Keratinocyte (primary cell): ENCODE data around the gene ST6GAL1. TPM values are rescaled to one million over a fixed set of nuclear protein-coding genes. Genes with fewer than 3 reads are reported as not detected.

Source experiments
- DNase-seq: peaks from one replicate; pipeline ENCODE4 v3.0.0-alpha.2; 2011; ENCODE audit warnings: low read depth, missing footprints, low spot score
- FAIRE-seq: peaks from 2 replicates; lab custom pipeline; 2011; peaks lifted over from hg19 to GRCh38; lab: Jason Lieb, UNC
- H2AFZ ChIP-seq: 2 replicates; pipeline ENCODE4 v1.6.0; 2012; ENCODE audit warnings: low read length, control low read depth, inconsistent platforms; ENCODE audit not compliant: control insufficient read depth
- H3K27ac ChIP-seq: 2 replicates; pipeline ENCODE4 v1.5.1; 2011; ENCODE audit warnings: low read length; ENCODE audit not compliant: control insufficient read depth, insufficient read depth
- H3K27me3 ChIP-seq: 3 replicates; pipeline ENCODE4 v1.6.0; 2011; ENCODE audit warnings: low read length; ENCODE audit not compliant: control insufficient read depth, insufficient read depth; ENCODE audit errors: extremely low read depth
- H3K36me3 ChIP-seq, 2 experiments: 2 replicates in 1 of 2; 3 replicates in 1 of 2; pipeline ENCODE4 v1.5.1; 2011; ENCODE audit warnings: low read length in 2 of 2, mild to moderate bottlenecking in 1 of 2; ENCODE audit not compliant: control insufficient read depth in 2 of 2, insufficient read depth in 2 of 2; ENCODE audit errors: extremely low read depth in 1 of 2
- H3K4me1 ChIP-seq: 3 replicates; pipeline ENCODE4 v1.5.1; 2011; ENCODE audit warnings: low read length; ENCODE audit not compliant: control insufficient read depth, insufficient read depth; ENCODE audit errors: extremely low read depth
- H3K4me2 ChIP-seq: 3 replicates; pipeline ENCODE4 v1.6.0; 2011; ENCODE audit warnings: low read depth, low read length; ENCODE audit not compliant: control insufficient read depth, insufficient read depth; ENCODE audit errors: extremely low read depth
- H3K4me3 ChIP-seq, 3 experiments: fragments of 200-600 bp in 1 of 3; sonication (generic) in 1 of 3; 2 replicates in 2 of 3; 3 replicates in 1 of 3; pipeline ENCODE4 v1.5.1; 2011 to 2016; ENCODE audit warnings: low read length in 3 of 3, mild to moderate bottlenecking in 3 of 3, control low read depth in 2 of 3, inconsistent platforms in 1 of 3, low read depth in 1 of 3, mixed read lengths in 1 of 3, mixed run types in 1 of 3, moderate library complexity in 1 of 3; ENCODE audit not compliant: control insufficient read depth in 2 of 3, insufficient read depth in 2 of 3; ENCODE audit errors: extremely low read depth in 1 of 3
- H3K79me2 ChIP-seq: 2 replicates; pipeline ENCODE4 v1.6.0; 2012; ENCODE audit warnings: low read length; ENCODE audit not compliant: control insufficient read depth, insufficient read depth
- H3K9ac ChIP-seq: 3 replicates; pipeline ENCODE4 v1.6.0; 2011; ENCODE audit warnings: low read length; ENCODE audit not compliant: control insufficient read depth, insufficient read depth; ENCODE audit errors: extremely low read depth
- H3K9me1 ChIP-seq: 3 replicates; pipeline ENCODE4 v1.6.0; 2011; ENCODE audit warnings: low read length; ENCODE audit not compliant: control insufficient read depth, insufficient read depth; ENCODE audit errors: extremely low read depth
- H3K9me3 ChIP-seq: 2 replicates; pipeline ENCODE4 v1.5.1; 2012; ENCODE audit warnings: low read depth, low read length; ENCODE audit not compliant: control insufficient read depth
- H4K20me1 ChIP-seq: 3 replicates; pipeline ENCODE4 v1.6.0; 2011; ENCODE audit warnings: low read length; ENCODE audit not compliant: control insufficient read depth, insufficient read depth; ENCODE audit errors: extremely low read depth
- EZH2 ChIP-seq: IDR thresholded peaks from one replicate; pipeline ENCODE4 v1.6.1; 2012; ENCODE audit warnings: inconsistent platforms, mild to moderate bottlenecking, low read length, moderate library complexity
- dilution Hi-C: fragments of 300-500 bp; cut with MboI; formaldehyde crosslinking; loops from one replicate; pipeline ENCODE4 v1.7.0; 2020; ENCODE audit warnings: low sequenced_read_pairs; ENCODE audit not compliant: extremely low pct_ligation_motif_present
- polyA plus RNA-seq, 5 experiments: library from polyadenylated mRNA; depleted of rRNA in 3 of 5; stranded (reverse) in 3 of 5; stranded (forward) in 1 of 5; unstranded in 1 of 5; fragments of >200 nt; gene quantifications; 1 replicate in 1 of 5; 2 replicates in 3 of 5; 3 replicates in 1 of 5; pipeline versions ENCODE4 v1.2.1 to v1.2.3, GENCODE V29; 2011 to 2012; ENCODE audit warnings: missing spikeins in 2 of 5, low read depth in 1 of 5, low replicate concordance in 1 of 5
- TF ChIP-seq, protein P1 (sequence below), 3 experiments: IDR thresholded peaks in 1 of 3; conservative IDR thresholded peaks in 1 of 3; optimal IDR thresholded peaks in 1 of 3; 2 replicates in 2 of 3; 3 replicates in 1 of 3; pipeline versions ENCODE3 to v1.5.1; 2011; ENCODE audit warnings: low read length in 3 of 3, mild to moderate bottlenecking in 3 of 3, moderate library complexity in 2 of 3, control low read depth in 1 of 3, inconsistent platforms in 1 of 3; ENCODE audit not compliant: insufficient read depth in 2 of 3; ENCODE audit errors: extremely low read depth in 1 of 3

ST6GAL1 gene
- polyA plus RNA-seq, 1 donor (not counting 4 experiments of a cell fraction or from before 2014, with no cell fraction given) = 7.5 TPM

DNA sequence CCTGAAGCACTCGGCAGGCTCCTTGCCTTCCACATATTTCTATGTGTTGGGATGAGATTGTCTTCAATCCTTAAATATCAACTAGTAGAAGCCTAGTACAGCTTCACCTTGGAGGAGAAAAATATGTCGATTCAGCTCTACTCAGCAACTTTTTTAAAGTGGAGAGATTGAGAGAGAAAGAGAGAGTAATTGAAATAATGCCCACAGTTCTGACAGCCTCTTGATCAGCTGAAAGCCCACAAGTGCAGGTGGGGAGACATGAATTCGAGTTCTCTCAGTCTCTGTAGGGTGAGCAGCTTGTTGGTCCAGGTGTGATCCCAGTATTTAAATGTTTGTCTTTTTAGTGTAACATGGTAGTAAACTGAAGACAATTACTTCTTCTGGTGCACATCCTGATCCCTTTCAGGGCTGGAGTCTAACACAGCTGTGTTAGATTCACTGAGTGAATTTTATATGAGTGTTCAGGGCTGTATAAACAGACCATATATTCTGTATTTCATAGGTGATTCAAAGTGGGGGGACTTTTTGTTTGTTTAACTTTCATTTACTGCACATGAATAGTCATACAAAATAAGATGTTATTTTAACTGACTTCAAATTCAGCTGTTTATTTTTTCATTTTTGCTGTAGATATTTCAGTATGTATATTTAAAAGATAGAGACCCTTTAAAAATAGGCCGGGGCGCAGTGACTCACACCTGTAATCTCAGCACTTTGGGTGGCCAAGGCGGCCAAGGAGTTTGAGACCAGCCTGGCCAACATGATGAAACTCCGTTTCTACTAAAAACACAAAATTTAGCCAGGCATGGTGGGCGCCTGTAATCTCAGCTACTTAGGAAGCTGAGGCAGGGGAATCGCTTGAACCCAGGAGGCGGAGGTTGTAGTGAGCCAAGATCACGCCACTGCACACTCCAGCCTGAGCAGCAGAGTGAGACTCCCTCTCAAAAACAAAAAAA lies 64.0 kb downstream of the ST6GAL1 start:
- no peaks in the 10 kb centered on the region for H3K9me1 ChIP-seq
- no peak overlapping the region for H3K4me3 ChIP-seq
- TF ChIP-seq, protein P1, sequence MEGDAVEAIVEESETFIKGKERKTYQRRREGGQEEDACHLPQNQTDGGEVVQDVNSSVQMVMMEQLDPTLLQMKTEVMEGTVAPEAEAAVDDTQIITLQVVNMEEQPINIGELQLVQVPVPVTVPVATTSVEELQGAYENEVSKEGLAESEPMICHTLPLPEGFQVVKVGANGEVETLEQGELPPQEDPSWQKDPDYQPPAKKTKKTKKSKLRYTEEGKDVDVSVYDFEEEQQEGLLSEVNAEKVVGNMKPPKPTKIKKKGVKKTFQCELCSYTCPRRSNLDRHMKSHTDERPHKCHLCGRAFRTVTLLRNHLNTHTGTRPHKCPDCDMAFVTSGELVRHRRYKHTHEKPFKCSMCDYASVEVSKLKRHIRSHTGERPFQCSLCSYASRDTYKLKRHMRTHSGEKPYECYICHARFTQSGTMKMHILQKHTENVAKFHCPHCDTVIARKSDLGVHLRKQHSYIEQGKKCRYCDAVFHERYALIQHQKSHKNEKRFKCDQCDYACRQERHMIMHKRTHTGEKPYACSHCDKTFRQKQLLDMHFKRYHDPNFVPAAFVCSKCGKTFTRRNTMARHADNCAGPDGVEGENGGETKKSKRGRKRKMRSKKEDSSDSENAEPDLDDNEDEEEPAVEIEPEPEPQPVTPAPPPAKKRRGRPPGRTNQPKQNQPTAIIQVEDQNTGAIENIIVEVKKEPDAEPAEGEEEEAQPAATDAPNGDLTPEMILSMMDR (optimal IDR thresholded peaks at IDR 0.05 in 1 of 3, IDR thresholded peaks at IDR 0.05 in 1 of 3, conservative IDR thresholded peaks at IDR 0.05 in 1 of 3; ENCODE audit: extremely low read depth in 1 of 3, insufficient read depth in 2 of 3, low read length in 3 of 3) = no peak
- no peak for TF ChIP-seq EZH2
- H4K20me1 ChIP-seq = no peaks in the 10 kb centered on the region
- H3K27ac ChIP-seq = no peak overlapping the region
- FAIRE-seq (no peak), DNase-seq (no peak)
- no peaks in the 10 kb centered on the region for H3K36me3 ChIP-seq
- no peak overlapping the region for H3K9ac ChIP-seq
- H3K4me1 ChIP-seq = peaks cover 13% of the 10 kb centered on the region
- no peak overlapping the region for H3K4me2 ChIP-seq
- H3K27me3 ChIP-seq = no peaks in the 10 kb centered on the region
- H2AFZ ChIP-seq = no peak overlapping the region
- no peaks in the 10 kb centered on the region for H3K79me2 ChIP-seq
- dilution Hi-C loops = no loop called here
- H3K9me3 ChIP-seq = no peaks in the 10 kb centered on the region

DNA sequence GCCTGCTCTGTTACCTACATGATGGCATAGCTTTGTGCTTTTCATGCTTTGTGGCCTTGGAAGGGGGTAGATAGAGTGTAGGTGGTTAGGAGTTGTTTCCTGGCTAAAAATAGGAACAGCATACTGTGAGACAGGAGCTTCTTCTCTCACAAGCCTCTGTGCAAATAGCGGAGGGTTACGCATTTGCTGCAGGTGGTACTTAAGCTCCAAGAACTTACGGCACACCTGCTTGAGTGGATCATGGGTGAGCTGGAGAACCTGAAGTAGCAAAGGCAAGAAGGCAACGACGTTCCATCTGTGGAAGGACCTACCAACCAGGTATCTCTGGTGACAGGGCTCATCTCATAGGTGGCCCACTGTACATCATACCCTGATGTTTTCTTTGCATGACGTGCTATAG lies 66.0 kb downstream of the ST6GAL1 start:
- no peak for TF ChIP-seq EZH2
- TF ChIP-seq, protein P1 (optimal IDR thresholded peaks at IDR 0.05 in 1 of 3, IDR thresholded peaks at IDR 0.05 in 1 of 3, conservative IDR thresholded peaks at IDR 0.05 in 1 of 3; ENCODE audit: extremely low read depth in 1 of 3, insufficient read depth in 2 of 3, low read length in 3 of 3) = no peak
- Histone ChIP-seq H3K4me2 (no peak overlapping the region), H3K9me1 (no peaks in the 10 kb centered on the region), H3K79me2 (no peaks in the 10 kb centered on the region), H3K27ac (no peak overlapping the region), H3K36me3 (no peaks in the 10 kb centered on the region), H3K9ac (no peak overlapping the region), H2AFZ (no peak overlapping the region), H3K4me3 (no peak overlapping the region), H3K9me3 (no peaks in the 10 kb centered on the region), H3K27me3 (no peaks in the 10 kb centered on the region), H4K20me1 (no peaks in the 10 kb centered on the region), H3K4me1 (peaks cover 4% of the 10 kb centered on the region)
- DNase-seq (no peak), FAIRE-seq (no peak)
- dilution Hi-C loops = no loop called here
